ENCODE results near the gene PSMA5.

DNA sequence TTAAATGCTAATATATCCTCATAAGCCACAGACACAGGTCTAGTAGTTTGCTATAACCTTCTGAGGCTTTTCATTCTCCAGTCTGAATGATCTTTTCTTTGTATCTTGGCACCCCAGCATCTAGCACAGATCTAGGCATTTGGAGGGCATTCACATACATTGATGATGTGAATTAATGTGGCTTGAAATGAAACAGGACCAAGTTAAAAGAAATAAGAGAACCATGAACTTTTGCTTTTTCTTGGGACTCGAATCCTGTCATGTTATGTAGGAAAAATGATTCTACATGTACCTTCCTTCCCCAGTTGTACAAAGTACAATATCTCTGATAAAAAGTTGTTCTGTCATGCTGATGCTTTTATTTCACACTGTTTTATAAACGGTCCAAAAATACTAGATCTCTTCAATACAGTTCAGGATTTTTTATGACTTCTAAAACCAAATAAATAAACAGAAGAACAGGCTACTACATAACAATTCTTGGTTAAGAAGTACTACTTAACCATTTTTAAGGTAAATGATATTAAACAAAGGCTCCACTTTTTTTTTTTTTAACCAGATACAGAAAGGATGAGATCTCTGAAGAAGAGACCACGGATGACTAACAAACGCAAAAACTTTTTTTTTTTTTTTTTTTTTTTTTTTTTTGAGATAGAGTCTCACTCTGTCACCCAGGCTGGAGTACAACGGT, 31.5 kb downstream of the PSMA5 start:
- no peak for TF ChIP-seq GATA2 (IDR thresholded peaks at IDR 0.05; ENCODE audit: low read depth, low read length)
- no peak for TF ChIP-seq GATA3 (IDR thresholded peaks at IDR 0.05; ENCODE audit: low read depth, low read length)

Data from SH-SY5Y (cell line).